GM19468 (cell line): ENCODE results near the gene GTPBP6.
A peak's percentile ranks its signal among the peaks of the same experiment; 100 is the strongest.
"Not testable (repeated sequence)": the region's sequence is repeated elsewhere in the genome, so short reads cannot be mapped to it uniquely, and the experiment has no call there.

ENCODE experiments used
- ATAC-seq: cut with Tn5 transposase; IDR thresholded peaks from one replicate; pipeline ENCODE4 v1.9.1; 2021; ENCODE audit warnings: mild to moderate bottlenecking, moderate library complexity, moderate number of reproducible peaks; ENCODE audit not compliant: unreplicated experiment; ENCODE audit errors: extremely low read depth

The GTPBP6 gene

GRCh38 chrX:318068-318738, 393 bp downstream of the GTPBP6 start:
- ATAC-seq: peak; percentile 34

GRCh38 chrX:317424-318067, 1.1 kb downstream of the GTPBP6 start:
- no peak for ATAC-seq

DNA sequence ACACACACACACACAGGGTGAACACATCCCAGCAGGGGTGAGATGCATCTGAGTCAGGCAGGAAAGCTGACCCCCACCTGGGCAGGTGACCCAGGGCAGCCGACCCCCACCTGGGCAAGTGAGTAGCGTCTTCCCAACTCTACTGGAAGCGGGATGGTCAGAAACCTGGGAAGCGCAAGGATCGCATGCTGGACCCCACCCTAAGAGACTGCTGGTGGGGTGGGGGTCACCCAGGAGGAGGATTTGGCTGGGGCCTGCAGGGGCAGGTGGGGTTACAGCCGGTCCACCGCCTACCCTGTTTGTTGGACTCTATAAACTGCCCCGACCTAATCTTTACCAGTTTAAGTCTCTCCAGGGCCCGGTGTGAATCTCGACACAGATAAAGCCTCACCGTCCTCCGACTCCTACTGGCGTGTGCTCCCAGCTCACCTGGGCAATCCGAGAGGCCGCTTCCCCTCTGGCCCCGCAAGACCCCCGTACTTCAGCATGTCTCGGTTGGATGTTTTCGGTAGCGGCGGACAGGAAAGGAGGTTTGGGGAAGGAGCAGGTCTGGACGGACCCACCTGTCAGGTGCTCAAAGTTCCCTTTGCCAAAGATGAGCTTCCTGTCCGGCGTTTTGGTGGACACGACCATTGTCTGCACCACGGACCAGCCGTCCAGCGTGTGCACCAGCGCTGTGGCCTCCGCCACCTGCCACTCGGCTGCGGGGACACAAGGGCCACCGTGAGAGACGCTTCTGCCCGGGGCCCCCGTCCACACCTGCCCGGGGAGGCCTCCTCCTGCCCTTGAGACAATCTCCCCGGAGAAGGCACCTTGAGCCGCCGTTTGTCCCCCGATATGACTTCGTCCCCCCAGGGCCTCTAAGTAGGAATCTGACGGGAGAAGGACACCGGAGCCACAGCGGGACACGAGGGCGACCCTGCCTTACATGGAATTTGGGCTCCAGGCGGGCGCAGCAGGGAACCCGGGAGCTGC, 2.0 kb downstream of the GTPBP6 start:
- ATAC-seq: no peak

- ATAC-seq: no peak
Observed at GRCh38 chrX:314781-315595, 3.6 kb downstream of the GTPBP6 start.

GRCh38 chrX:314049-314448, 4.5 kb downstream of the GTPBP6 start:
- ATAC-seq: no peak

GRCh38 chrX:313546-313945, 5.0 kb downstream of the GTPBP6 start:
- ATAC-seq: no peak

DNA sequence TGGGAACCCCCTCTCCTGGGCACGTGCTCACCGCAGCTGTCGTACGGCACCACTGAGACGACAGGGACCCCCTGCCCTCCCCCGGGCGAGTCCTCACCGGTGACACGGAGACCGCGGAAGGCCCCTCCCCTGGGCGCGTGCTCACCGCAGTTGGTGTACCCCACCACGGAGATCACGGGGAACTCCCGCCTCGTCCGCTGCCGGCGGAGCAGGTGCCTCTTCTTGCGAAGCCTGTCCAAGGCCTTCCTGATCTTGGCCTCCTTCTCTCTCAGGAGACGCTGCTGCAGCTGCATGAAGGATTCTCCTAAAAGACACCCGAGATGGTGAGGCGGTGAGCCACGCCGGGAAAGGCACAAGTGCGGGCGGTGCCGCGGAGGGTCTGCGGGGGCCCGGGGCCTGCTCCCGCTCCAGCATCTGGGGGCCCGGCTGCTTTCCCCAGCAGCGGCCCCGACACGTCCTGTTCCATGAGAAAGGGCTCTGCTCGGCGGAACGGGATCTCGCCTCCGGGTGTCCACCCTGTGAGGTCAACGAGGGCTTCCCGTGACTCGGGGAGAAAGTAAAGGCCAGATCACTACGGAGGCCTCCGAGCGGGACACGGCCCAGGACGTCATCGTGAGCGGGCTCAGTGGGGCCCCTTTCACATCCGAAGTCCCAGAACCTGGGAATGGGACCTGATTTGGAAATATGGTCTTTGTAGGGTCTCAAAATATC, 5.8 kb downstream of the GTPBP6 start:
- ATAC-seq: no peak

DNA sequence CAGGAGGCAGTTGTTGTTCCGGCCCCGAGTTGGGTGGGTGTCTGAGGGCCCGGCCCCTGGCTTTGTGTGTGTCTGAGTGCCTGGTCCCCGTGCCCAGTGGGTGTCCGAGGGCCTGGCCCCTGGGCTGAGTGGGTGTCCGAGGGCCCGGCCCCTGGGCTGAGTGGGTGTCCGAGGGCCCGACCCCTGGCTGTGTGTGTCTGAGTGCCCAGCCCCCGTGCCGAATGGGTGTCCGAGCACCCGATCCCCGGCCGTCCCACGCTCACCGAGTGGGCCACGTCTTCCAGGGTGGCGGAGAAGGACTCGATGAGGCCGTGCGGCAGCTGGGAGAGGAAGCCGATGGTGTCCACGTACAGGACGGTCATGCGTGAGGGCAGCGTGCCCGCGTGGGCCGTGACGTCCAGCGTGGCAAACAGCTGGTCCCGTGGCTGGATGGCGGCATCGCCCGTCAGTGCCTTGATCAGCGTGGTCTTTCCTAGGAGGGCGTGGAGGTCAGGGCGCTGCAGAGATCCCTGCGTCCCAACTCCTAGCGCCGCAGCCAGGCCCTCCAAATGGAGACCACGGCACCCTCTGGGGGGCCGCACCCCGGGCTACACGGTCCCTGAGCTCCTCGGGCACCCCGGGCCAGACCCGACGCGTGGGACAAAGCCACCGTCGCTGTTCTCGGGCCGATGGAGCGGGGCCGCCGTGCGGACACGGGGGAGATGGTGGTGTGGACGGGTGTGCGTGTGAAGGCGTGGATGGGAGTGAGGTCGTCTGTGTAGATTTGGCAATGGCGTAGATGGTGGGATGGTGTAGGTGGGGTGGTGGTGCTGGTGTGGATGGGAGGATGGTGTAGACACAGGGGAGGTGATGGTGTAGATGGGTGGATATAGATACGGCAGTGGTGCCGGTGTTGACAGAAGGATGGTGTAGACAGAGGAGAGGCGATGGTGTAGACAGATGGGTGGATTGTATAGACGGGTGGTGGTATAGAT, 7.2 kb downstream of the GTPBP6 start:
- no peak for ATAC-seq

DNA sequence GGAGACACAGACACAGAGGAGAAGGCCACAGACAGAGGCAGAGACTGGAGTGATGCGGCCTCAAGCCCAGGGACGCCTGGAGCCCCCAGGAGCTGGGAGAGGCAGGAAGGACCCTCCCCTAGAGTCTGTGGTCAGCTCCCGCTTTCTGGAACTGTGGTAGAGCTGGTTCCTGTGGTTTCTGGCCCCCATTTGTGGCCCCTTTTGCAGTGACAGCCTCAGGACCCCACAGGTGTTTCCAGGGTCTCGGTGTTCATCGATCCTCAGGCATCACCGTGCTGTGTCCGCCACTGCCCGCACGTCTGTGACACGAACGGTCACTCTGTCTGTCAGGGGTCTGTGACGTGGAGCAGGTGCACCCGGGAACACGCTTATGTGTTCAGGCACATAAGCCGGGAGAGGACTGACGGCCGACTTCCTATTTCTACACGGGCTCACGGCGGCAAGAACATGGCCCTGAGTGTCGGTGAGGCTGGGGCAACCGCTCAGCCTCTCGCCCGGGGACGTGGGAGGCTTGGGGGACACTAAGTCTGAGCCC, 7.9 kb downstream of the GTPBP6 start:
- ATAC-seq: no peak

- ATAC-seq: no peak
Observed at GRCh38 chrX:308821-309520, 9.6 kb downstream of the GTPBP6 start.

GRCh38 chrX:307261-308111, 11.1 kb downstream of the GTPBP6 start:
- ATAC-seq: no peak

GRCh38 chrX:306614-307251, 11.9 kb downstream of the GTPBP6 start:
- ATAC-seq: not testable (repeated sequence)

DNA sequence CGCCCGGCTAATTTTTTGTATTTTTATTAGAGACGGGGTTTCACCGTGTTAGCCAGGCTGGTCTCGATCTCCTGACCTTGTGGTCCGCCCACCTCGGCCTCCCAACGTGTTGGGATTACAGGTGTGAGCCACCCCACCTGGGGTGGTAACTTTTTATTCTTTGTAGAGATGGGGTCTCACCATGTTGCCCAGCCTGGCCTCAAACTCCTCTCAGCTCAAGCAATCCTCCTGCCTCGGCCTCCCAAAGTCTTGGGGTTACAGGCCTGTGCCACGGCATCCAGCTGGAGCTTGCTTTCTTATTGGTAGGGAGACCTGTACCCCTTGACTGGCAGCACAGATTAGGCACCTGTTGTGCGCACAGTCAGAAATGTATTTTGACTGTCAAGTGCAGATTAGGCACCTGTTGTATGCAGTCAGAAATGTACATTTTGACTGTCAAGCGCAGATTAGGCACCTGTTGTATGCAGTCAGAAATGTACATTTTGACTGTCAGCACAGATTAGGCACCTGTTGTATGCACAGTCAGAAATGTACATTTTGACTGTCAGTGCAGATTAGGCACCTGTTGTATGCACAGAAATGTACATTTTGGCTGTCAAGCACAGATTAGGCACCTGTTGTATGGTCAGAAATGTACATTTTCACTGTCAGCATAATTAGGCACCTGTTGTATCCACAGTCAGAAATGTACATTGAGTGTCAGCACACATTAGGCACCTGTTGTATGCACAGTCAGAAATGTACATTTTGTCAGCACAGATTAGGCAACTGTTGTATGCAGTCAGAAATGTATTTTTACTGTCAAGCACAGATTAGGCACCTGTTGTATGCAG, 12.6 kb downstream of the GTPBP6 start:
- ATAC-seq: not testable (repeated sequence)

DNA sequence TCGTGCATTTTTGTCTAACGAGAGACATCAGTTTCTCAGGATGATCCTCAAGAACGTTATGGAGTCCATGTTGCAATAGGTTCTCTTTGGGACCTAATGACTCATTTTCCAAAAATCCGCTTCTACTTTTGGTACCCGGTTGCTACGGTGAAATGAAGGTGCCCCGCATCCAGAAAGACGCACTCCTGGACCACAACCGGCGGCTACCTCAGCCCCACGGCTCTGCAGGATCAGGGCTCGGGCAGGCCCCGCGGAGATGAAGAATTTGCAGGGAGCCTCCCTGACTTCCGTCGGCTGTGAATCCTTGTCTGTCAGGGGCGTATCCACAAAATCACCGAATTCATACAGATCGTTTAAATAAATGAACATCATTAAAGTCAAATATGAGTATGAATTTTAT, 15.6 kb downstream of the GTPBP6 start:
- ATAC-seq: no peak

DNA sequence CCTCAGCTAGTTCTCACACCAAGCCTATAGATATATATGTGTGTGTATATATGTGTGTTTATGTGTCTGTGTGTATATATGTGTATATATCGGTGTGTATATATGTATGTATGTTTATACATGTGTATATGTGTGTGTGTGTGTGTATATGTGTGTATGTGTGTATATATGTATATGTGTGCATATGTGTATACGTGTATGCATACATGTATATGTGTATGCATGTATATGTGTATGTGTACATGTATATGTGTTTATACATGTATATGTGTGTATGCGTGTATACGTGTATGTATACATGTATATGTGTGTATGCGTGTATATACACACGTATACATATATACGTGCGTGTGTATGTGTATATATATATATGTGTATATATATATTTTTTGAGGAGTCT, 18.3 kb downstream of the GTPBP6 start:
- ATAC-seq: no peak
